ENCODE results near the gene OSGIN1.

DNA sequence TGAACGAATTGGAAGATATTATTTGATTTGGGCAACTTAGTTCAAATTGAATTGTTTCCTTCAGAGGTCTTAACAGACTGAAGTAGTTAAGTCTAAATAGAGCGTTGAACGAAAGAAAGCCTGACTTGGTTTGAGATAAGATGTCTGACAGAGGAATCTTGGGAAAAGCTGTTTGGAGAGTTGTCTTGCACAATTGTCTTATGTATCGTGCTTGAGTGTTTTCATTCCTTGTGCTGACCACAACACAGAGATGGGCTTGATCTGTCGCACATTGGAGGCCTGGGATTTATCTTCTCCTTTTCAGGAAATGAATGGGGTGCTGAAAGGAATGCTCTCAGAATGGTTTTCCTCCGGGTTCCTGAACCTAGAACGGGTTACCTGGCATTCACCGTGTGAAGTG, 46.4 kb upstream of the OSGIN1 start:
- no peak for TF ChIP-seq EZH2 (IDR thresholded peaks at IDR 0.05; ENCODE audit: borderline replicate concordance, low read length)
- TF ChIP-seq, protein P1, sequence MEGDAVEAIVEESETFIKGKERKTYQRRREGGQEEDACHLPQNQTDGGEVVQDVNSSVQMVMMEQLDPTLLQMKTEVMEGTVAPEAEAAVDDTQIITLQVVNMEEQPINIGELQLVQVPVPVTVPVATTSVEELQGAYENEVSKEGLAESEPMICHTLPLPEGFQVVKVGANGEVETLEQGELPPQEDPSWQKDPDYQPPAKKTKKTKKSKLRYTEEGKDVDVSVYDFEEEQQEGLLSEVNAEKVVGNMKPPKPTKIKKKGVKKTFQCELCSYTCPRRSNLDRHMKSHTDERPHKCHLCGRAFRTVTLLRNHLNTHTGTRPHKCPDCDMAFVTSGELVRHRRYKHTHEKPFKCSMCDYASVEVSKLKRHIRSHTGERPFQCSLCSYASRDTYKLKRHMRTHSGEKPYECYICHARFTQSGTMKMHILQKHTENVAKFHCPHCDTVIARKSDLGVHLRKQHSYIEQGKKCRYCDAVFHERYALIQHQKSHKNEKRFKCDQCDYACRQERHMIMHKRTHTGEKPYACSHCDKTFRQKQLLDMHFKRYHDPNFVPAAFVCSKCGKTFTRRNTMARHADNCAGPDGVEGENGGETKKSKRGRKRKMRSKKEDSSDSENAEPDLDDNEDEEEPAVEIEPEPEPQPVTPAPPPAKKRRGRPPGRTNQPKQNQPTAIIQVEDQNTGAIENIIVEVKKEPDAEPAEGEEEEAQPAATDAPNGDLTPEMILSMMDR (conservative IDR thresholded peaks at IDR 0.05 in 1 of 2, IDR thresholded peaks at IDR 0.05 in 1 of 2; ENCODE audit: extremely low read depth in 1 of 2, insufficient read depth in 1 of 2, low read depth in 1 of 2, low read length in 2 of 2): no peak
